HCT116 (cell line): ENCODE results near the gene RPL7L1.

ENCODE experiments used
- SRF ChIP-seq: IDR thresholded peaks from 2 replicates; pipeline ENCODE4 v1.6.1; 2012; ENCODE audit warnings: low read depth
- TF ChIP-seq, protein P1 (sequence below), 3 experiments: fragments of 200-600 bp in 1 of 3; sonication (generic) in 1 of 3; IDR thresholded peaks in 2 of 3; conservative IDR thresholded peaks in 1 of 3; 2 replicates each; pipeline ENCODE4 v1.5.1; 2012 to 2017; ENCODE audit warnings: low read depth in 2 of 3, low read length in 2 of 3, antibody characterized with exemption in 1 of 3, borderline replicate concordance in 1 of 3, control low read depth in 1 of 3, mild to moderate bottlenecking in 1 of 3, mixed read lengths in 1 of 3, mixed run types in 1 of 3, moderate library complexity in 1 of 3; ENCODE audit not compliant: insufficient read depth in 1 of 3

DNA sequence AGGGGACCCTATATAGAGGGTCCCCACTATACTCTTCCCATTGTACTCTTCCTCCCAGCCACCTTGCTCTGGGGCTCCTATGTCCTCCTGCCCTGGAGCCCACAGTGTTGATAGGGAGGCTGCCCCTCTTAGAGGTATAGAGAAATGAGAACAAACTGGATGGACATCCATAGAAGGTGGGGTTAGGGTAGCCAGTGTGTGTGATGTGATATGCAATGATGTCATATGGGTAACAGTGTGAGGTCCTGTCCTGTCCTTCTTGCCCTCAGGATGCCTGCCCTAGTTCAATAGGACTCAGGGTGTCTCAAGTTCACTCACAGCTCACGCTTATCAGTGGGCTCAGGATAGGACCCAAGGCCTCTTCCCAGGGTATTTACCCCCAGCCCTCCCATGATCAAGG, 36.9 kb downstream of the RPL7L1 start:
- TF ChIP-seq SRF, result no peak
- TF ChIP-seq, protein P1, sequence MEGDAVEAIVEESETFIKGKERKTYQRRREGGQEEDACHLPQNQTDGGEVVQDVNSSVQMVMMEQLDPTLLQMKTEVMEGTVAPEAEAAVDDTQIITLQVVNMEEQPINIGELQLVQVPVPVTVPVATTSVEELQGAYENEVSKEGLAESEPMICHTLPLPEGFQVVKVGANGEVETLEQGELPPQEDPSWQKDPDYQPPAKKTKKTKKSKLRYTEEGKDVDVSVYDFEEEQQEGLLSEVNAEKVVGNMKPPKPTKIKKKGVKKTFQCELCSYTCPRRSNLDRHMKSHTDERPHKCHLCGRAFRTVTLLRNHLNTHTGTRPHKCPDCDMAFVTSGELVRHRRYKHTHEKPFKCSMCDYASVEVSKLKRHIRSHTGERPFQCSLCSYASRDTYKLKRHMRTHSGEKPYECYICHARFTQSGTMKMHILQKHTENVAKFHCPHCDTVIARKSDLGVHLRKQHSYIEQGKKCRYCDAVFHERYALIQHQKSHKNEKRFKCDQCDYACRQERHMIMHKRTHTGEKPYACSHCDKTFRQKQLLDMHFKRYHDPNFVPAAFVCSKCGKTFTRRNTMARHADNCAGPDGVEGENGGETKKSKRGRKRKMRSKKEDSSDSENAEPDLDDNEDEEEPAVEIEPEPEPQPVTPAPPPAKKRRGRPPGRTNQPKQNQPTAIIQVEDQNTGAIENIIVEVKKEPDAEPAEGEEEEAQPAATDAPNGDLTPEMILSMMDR (IDR thresholded peaks at IDR 0.05 in 2 of 3, conservative IDR thresholded peaks at IDR 0.05 in 1 of 3; ENCODE audit: borderline replicate concordance in 1 of 3, insufficient read depth in 1 of 3, low read depth in 2 of 3, low read length in 2 of 3), result no peak
